Measurements from ENCODE around the gene UCN2. TPM values are rescaled to one million over a fixed set of nuclear protein-coding genes. Genes with fewer than 3 reads are reported as not detected.

Gene UCN2
- total RNA-seq, 1 experiment from 2014 or later = not detected

GRCh38 chr3:48553886-48554845 is 9.4 kb downstream of the UCN2 start:
- no peak for DNase-seq (ENCODE audit: low spot score)
- Mint-ChIP-seq H3K27me3 (ENCODE audit: low read depth) (no peaks in the 10 kb centered on the region), H3K9me3 (no peaks in the 10 kb centered on the region), H3K27ac (peak overlapping the region; percentile 82), H3K36me3 (peaks cover 31% of the 10 kb centered on the region), H3K4me1 (peaks cover 48% of the 10 kb centered on the region), H3K4me3 (peak overlapping the region; percentile 86)
- POLR2A ChIA-PET = interaction anchor here (0.6 to 0.7 kb wide), 2 partner anchors 81 to 1108 kb away, joined by 3 to 8 read pairs; partner anchors contain the start of gene SLC26A6
- CTCF ChIA-PET = interaction anchor here (0.6 to 7.2 kb wide), 7 partner anchors 47 to 121 kb away, joined by 3 to 84 read pairs (median 4); partner anchors contain the start of genes SLC26A6 and UQCRC1
- no peak for ATAC-seq
- TF ChIP-seq HMGXB4 (CRISPR knock-in tag; IDR thresholded peaks at IDR 0.05) = no peak
- no peak for TF ChIP-seq PREB (CRISPR knock-in tag; IDR thresholded peaks at IDR 0.05; ENCODE audit: borderline replicate concordance)

- Mint-ChIP-seq H3K4me1 (peaks cover 42% of the 10 kb centered on the region), H3K9me3 (no peaks in the 10 kb centered on the region), H3K27ac (no peak overlapping the region), H3K4me3 (no peak overlapping the region), H3K36me3 (peaks cover 38% of the 10 kb centered on the region), H3K27me3 (ENCODE audit: low read depth) (no peaks in the 10 kb centered on the region)
- ChIA-PET CTCF (interaction anchor here (1.3 to 7.2 kb wide), 4 partner anchors 56 to 118 kb away, joined by 3 to 84 read pairs (median 12); partner anchors contain the start of genes SLC26A6 and UQCRC1), POLR2A (interaction anchor here (0.7 kb wide), 1 partner anchor 79 kb away, joined by 3 read pairs; no protein-coding TSS in a partner anchor)
- ATAC-seq (no peak), DNase-seq (ENCODE audit: low spot score) (no peak)
- no peak for TF ChIP-seq FOXP1 (CRISPR knock-in tag; IDR thresholded peaks at IDR 0.05; ENCODE audit: borderline replicate concordance)
- no peak for TF ChIP-seq STAT6 (CRISPR knock-in tag; conservative IDR thresholded peaks at IDR 0.05; ENCODE audit: low read depth)
- no peak for TF ChIP-seq ZNF416 (CRISPR knock-in tag; IDR thresholded peaks at IDR 0.05)
- TF ChIP-seq NR3C1 (CRISPR knock-in tag; conservative IDR thresholded peaks at IDR 0.05; ENCODE audit: low read depth) = no peak
- TF ChIP-seq ERG (CRISPR knock-in tag; IDR thresholded peaks at IDR 0.05) = no peak
- TF ChIP-seq NR2C2 (CRISPR knock-in tag; IDR thresholded peaks at IDR 0.05) = no peak
- no peak for TF ChIP-seq ZBTB21 (CRISPR knock-in tag; IDR thresholded peaks at IDR 0.05; ENCODE audit: borderline replicate concordance)
- no peak for TF ChIP-seq MLX (CRISPR knock-in tag; IDR thresholded peaks at IDR 0.05)
- TF ChIP-seq ZNF317 (CRISPR knock-in tag; IDR thresholded peaks at IDR 0.05; ENCODE audit: borderline replicate concordance, low read depth) = no peak
- TF ChIP-seq MXD4 (CRISPR knock-in tag; IDR thresholded peaks at IDR 0.05; ENCODE audit: borderline replicate concordance) = no peak
- no peak for TF ChIP-seq TCF7 (CRISPR knock-in tag; IDR thresholded peaks at IDR 0.05; ENCODE audit: low read depth)
- TF ChIP-seq ESRRA (CRISPR knock-in tag; IDR thresholded peaks at IDR 0.05; ENCODE audit: borderline replicate concordance) = no peak
- TF ChIP-seq RORB (CRISPR knock-in tag; IDR thresholded peaks at IDR 0.05) = no peak
- TF ChIP-seq HMGA2 (CRISPR knock-in tag; IDR thresholded peaks at IDR 0.05) = no peak
- TF ChIP-seq TEAD4 (CRISPR knock-in tag; IDR thresholded peaks at IDR 0.05) = no peak
- no peak for TF ChIP-seq PREB (CRISPR knock-in tag; IDR thresholded peaks at IDR 0.05; ENCODE audit: borderline replicate concordance)
- TF ChIP-seq PRDM15 (CRISPR knock-in tag; IDR thresholded peaks at IDR 0.05) = no peak
- TF ChIP-seq ZNF263 (CRISPR knock-in tag; IDR thresholded peaks at IDR 0.05; ENCODE audit: low read depth) = no peak
Measured at GRCh38 chr3:48553361-48553760, 10.2 kb downstream of the UCN2 start.
